ENCODE data around the gene MRC2.

- TF ChIP-seq, protein P1, sequence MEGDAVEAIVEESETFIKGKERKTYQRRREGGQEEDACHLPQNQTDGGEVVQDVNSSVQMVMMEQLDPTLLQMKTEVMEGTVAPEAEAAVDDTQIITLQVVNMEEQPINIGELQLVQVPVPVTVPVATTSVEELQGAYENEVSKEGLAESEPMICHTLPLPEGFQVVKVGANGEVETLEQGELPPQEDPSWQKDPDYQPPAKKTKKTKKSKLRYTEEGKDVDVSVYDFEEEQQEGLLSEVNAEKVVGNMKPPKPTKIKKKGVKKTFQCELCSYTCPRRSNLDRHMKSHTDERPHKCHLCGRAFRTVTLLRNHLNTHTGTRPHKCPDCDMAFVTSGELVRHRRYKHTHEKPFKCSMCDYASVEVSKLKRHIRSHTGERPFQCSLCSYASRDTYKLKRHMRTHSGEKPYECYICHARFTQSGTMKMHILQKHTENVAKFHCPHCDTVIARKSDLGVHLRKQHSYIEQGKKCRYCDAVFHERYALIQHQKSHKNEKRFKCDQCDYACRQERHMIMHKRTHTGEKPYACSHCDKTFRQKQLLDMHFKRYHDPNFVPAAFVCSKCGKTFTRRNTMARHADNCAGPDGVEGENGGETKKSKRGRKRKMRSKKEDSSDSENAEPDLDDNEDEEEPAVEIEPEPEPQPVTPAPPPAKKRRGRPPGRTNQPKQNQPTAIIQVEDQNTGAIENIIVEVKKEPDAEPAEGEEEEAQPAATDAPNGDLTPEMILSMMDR (conservative IDR thresholded peaks at IDR 0.05; ENCODE audit: low read depth, low read length), result no peak
- TF ChIP-seq EZH2 (IDR thresholded peaks at IDR 0.05; ENCODE audit: borderline replicate concordance, low read depth, low read length, poor library complexity, severe bottlenecking), result no peak
These were observed 110.0 kb downstream of the MRC2 start for GRCh38 chr17:62737513-62737912.
